Stimulated activated CD8-positive, alpha-beta memory T cell treated with anti-CD3 and anti-CD28 coated beads, Interleukin-15, amount 100 ng/mL, for 1 hour (primary cell): Measurements from ENCODE around the gene ADAMTSL2.

Experiments
- DNase-seq: peaks from one replicate; pipeline ENCODE4 v3.0.0-alpha.2; 2020; ENCODE audit warnings: low read depth

Gene ADAMTSL2

DNA sequence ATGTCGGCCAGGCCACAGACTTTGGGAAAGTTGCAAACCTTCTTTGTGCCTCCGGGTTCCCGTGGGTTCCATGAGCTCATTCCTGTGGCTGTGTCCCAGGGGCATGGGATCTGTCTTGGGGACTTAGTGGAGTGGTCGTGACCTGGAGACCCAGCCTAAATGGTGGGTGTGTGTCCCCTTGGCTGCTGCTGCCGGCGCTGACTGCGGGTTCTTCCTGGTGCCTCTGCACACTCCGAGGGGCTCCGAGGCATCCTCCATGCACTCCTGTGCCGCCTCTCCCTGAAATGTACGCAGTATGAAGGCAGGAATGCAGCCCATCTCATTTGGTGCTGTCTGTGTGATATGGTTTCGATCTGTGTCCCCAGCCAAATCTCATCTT is 34.6 kb upstream of the ADAMTSL2 start:
- DNase-seq, result no peak

DNA sequence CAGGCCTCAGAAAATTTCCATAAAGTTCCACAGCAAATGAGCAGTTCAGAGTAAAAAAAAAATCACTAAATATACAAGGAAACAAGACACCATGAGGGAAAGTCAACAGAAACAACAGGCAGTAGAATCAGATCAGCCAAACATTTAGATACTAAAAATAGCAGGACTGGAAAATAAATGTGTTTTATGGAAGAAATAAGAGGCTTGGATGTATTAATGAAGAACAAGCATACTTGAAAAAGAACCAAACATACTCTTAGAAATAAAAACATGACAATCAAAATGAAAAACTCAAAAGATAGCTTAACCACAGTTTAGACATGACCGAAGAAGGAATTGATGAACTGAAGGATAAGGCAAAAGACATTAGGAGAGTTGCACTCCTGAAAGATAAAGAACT is 32.4 kb upstream of the ADAMTSL2 start:
- no peak for DNase-seq

DNA sequence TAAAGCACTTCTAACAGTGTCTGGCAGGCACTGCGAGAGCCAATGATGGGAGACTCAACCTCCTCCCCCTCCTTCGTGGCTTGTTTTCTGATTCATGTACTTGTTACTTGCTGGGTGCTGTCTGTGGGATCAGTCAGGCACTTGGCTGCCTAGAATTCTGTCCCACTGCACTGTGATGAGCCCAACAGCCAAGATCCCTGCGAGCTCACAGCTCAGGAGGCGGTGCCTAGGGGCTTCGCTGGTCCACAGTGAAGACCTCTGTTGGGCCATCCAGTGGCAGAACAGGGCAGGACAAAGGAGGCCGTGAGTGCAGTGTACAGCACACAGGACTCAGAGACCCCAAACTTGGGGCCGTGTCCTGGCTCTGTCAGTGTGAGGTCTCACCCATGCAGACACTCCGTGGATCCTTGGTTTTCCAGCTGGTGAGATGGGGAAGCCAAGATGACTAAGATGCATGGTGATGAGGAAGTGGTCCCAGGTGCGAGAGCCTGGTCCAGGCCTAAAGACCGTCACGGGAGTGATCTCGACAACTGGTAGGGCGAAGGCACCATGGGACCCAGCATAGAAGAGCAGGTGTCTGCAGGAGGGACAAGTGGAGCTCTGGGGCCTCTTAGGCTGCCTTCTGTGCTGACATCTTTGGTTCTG is 29.2 kb upstream of the ADAMTSL2 start:
- no peak for DNase-seq

DNA sequence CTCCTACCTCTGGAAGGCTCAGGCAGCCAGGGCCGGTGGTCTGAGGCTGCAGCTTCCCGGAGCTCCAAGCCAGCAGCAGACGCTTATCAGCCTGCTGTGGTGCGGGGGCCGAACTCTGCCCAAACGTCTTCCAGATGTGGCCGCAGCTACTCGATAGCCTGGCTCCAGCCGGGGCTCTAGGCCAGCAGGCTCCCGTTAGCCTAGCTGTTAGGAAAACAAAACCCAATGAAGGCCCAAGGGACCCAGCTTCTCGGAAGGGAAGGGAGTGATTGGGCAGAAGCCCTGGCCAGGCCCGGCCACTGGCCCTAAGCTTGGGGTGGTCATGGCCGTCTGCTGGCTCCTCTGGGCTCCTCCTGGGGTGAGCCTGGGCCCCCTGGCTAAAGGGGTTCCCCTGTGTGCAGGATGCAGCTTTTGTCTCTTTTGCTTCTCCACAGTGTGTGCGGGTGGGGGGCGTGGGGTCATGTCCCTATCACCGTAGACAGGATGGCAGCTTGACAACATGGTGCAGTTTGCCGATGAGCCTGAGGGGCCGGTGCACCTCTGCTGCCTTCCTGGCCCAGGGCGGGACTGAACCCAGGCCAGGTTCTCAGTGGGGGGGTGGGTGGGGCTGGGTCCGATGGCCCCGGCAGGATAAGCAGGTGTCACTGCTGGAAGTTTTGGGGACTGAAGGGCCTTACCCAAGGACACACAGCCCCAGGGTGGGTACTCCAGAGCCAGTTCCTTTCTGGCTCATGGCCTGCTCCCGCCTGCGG is 28.4 kb upstream of the ADAMTSL2 start:
- DNase-seq, result no peak

DNA sequence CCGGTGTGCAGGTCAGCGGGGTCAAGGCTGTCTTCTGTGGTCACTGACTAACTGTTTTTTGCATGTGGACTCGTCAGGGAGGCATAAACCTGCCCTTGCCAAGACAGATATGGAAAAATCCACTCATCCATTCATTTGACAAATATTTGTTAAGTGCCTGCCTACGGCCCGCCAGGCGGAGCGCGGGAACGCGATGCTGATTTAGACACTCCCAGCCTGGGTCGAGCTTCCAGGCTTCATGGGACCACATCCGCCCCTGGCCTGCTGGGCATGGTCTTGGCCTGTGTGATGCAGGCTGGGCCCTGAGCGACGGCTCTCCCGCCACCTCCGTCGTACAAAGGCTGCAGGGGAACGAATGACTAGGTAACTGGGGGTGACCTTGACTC is 27.9 kb upstream of the ADAMTSL2 start:
- DNase-seq, result no peak

DNA sequence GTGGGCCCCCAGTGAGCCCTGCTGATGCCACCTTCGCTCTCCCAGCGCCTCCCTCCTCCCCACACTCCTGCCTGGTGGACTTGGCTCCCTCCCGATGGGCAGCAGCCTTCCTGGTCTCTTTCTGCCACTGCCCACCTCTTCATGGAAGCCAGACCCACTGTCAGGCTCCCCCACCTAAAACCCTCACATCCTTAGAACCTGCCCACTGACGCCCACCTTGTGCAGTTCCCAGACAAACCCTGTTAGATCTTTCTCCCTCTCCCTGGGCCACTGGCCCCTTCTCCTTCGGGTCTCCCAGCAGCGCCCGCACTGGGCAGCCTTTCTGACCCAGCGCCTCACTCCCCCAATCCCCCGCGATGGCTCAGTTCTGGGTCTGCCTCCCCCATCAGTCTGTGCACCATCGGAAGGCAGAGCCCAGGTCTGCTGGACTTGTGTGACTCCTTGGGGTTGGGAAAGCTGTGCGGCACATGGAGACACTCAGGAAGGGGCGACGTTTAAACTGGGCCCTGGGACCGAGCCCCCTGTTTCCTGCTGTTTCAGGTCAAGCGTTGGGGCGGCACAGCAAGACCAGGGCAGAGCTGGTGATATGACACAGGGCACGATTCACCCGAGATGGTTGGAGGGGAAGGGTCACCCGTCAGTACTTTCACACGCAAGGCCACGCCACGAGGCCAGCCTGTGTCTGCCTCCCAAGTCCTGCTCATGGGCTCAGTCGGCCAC is 27.1 kb upstream of the ADAMTSL2 start:
- DNase-seq, result no peak

DNA sequence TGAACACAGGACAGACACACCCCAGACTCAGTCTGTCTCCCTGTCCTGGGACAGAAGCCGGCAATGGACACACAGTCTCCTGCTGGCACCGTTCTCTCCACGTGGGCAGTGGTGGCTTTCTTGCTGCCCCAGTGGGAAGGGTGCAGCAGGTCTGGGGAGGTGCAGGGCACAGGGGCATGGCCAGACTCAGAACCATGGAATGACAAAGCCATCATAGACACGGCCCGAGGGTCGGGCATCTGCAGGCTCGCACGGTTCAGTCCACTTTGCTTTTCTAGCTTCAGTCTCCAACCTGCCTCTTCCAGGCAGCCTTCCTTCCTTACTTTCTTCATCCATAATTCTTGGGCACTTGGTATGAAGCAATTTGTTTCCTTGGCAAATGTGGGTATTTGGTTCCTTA is 26.5 kb upstream of the ADAMTSL2 start:
- DNase-seq, result no peak

DNA sequence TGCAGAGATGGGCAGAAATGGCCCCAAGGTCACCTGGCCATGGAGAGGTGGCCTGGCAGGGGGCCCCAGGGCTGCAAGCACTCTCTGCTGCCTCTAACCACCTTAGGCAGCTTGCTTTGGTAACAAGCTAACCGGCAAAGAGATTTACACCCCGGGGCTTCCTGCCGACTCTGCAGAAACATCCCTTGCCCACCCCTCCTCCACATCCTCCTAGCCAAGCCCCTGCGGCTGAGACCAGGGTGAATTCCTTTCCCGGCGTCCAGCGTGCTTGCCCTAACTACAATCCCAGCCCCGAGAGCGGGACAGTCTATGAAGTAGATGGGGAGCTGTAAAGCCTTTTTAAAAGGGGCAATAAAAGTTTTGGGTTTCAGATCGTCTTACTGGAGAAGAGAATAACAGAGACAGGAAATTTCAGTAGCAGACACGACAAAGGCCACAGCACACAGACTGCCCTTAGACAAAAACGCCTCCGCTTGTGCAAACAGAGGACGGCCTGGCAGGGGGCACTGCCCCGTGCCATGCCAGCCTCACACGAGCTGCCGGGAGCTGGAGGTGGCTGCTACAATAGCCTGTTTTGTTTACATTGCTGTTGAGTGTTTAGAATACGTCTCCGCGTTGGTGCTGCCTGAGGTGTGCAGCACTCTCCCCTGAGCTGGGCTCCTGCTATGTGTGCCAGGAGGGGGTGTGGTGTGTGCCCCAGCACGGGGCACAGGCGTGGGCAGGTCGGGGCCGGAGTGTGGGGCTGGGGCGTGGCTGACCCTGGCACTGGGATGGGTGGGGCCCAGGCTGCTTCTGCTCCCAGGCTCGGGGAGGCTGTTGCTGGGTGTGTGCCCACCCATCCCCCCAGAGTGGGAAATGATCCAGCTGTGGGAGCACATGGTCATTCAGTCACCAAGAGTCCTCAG is 25.1 kb upstream of the ADAMTSL2 start:
- DNase-seq, result no peak

DNA sequence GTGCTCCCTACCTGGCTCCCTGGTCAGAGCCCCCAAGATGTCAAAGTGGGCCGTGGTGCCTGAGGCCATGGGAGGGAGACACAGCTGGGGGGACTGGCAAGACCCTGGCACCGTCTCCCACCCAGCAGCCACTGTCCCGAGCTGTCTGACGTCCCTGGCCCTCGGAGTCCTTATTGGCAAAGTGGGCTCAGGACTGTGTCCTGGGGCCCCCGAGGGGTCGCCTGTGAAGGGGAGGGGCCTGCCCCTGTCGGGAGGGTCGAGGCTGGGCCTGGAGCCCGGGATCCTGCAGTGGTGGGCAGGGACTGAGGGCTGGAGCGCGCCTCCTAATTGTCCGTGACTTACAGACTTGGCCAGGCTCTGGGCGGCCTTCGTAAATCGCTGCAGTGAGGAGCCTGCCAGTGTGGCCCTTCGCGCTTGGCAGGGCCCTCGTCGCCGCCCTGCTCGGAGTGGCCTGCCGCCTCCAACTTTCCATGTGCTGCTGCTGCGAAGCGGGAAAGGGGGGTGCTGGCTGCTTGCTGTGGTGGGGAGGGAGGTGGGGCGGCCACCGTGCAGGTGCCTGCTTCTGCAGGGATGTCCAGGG is 23.5 kb upstream of the ADAMTSL2 start:
- DNase-seq, result no peak

DNA sequence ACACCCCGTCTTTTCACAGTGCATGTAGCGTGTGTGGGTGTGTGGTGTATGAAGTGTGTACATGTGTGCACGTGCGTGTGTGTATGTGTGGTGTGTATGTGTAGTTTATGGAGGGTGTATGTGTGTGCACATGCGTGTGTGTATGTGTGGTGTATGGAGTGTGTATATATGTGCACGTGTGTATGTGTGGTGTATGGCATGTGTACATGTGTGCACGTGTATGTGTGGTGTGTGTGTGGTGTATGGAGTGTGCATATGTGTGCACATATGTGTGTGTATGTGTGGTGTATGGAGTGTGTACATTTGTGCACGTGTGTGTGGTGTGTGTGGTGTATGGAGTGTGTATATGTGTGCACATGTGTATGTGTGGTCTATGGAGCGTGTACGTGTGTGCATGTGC is 22.9 kb upstream of the ADAMTSL2 start:
- no peak for DNase-seq

DNA sequence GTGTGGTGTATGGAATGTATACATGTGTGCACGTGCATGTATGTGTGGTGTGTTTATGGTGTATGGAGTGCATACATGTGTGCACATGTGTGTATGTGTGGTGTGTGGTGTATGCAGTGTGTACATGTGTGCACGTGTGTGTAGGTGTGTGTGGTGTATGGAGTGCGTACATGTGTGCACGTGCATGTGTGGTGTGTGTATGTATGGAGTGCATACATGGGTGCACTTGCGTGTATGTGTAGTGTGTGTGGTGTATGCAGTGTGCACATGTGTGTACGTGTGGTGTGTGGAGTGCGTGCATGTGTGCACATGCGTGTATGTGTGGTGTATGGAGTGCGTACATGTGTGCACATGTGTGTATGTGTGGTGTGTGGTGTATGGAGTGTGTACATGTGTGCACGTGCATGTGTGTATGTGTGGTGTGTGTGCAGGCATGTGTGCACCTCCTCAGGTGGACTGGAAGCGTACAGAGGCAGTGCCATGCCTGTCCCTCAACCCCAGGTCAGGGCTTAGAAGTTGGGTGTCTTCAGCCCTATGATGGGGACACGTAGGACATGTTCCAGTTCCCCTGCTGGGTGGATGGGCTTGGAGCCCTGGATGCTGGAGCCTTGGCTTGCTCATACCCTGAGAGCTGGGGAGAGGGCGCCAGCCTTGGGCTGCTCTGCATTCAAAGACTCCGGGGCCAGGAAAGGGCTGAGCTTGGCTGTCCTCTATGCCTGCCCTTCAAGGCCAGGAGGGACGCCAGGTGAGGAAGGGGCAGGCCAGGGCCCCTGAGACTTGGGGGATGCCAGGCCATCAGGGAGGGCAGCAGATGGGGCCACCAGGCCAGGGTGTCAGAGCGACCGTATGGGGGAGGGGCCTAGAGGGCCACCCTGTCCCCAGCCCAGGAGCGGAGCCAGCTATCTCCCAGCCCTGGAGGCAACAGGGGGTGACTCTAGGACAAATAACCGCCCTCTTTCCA is 22.0 kb upstream of the ADAMTSL2 start:
- no peak for DNase-seq

DNA sequence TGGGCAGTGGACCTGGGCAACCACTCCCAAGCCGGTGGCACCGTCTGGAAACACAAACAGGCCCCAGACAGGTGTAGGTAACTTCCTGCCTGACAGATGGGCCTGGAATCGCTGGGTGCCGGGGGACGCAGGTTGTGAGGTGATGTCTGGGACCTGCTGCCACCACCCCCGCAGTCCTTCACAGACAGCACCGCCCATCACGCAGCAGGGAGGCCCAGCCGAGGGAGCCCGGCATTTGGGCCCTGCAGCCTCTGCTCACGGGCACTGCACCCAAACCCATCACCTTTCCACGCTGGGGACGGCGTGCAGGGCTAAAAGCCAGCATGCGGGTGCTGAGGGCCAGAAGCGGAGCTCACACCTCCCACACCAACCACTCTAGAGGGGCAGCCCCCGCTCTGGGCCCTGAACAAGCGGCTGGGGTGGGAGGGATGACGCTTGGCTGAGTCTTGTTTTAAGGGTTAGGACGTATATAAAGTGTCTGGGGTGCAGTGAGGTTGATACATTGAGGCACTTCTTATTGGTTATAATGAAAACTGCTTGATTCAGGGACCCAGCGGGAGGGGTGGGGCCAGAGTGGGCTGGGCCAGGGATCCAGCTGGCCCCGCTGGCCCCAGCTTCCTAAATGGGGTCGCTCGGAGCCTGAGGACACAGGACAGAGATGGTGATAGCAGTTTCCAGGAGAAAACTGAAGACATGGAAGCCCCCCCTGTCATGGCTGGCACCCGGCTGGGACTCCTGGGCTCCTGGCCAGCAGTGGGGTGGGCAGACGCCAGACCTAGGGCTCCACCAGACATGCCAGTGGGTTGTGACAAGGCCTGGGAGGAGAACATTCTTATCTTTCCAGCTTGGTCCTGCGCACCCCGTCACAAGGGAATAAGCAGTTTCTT is 21.0 kb upstream of the ADAMTSL2 start:
- DNase-seq, result no peak

DNA sequence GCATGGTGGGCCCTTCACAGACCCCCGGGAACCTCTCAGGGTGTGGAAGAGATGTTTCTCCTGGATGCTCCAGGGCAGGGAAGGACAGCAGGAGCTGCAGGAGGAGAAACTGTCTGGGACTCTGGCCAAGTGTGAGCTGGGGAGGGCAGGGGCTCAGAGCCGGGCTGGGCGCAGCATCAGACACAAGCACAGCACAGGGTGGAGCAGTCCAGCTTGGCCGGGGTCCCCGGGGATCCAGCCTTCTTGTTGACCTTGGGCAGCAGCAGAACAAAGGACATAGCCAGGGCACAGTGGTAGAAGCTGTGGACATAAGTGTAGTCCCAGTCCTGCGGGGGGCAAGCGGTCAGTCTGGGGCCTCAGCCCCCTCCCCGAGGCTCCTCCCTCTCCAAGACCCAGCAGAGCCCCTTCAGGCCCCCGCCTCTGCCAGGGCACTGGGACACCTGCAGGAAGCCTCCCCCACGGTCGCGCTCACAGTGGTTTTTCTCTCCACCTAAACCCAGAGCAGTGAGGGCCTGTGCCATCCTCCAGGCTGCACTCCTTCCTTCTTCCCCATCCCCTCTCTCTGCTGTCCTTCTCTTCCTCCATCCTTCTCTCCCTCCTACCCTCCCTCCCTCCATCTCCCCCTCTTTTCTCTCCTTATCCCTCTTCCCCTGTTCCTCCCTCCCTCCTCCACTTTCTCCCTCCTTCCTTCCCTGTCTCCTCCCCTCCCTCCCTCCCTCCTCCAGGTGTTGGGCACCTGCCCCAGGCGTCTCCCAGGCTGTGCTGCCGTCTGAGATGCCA is 19.9 kb upstream of the ADAMTSL2 start:
- DNase-seq, result no peak

DNA sequence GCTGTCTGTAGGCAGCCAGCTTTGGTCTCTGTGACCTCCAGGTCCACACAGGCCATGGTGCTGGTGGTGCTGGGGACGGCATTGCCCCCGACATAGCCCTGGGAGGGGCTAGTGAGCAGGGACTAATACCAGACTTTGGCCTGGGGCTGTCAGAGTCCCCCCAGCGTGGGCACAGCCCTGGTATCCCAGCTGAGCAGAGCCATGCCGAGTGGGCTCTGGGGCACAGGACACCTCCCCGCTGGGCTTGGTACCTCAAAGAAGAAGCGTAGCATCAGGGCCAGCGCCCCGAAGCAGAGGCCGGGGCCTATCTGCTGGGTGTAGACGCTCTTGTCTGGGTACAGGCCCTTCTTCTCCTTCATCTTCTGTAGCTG is 19.3 kb upstream of the ADAMTSL2 start:
- DNase-seq, result no peak

DNA sequence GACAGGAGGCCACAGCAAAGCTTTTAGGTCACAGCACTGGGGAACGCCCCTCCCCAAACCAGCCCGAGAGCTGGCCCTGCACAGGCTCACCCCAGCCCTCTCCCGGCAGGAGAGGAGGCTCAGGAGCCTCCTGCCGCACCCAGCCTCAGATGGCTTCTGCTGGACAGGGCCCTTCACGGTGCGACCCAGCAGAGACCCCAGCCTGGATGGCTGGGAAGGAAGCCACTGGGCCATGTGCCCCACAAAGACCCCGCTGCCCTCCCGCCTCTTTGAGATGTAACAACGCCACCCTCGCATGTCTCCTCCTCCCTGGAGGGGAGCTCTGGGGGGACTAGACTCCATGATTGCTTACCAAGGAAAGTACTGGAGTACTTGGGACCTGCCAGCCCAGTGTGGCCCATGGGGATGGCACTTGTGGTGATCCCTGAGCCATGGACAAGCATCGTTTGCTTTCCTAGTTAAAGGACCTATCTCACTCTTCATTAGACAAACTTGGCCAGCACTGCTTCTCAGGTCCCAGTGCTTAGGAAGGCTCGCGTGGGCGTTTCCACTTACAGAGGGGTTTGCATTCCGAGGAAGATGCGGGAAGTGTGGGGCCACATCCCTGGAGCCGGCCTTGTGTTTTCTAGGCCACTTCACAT is 18.8 kb upstream of the ADAMTSL2 start:
- no peak for DNase-seq

DNA sequence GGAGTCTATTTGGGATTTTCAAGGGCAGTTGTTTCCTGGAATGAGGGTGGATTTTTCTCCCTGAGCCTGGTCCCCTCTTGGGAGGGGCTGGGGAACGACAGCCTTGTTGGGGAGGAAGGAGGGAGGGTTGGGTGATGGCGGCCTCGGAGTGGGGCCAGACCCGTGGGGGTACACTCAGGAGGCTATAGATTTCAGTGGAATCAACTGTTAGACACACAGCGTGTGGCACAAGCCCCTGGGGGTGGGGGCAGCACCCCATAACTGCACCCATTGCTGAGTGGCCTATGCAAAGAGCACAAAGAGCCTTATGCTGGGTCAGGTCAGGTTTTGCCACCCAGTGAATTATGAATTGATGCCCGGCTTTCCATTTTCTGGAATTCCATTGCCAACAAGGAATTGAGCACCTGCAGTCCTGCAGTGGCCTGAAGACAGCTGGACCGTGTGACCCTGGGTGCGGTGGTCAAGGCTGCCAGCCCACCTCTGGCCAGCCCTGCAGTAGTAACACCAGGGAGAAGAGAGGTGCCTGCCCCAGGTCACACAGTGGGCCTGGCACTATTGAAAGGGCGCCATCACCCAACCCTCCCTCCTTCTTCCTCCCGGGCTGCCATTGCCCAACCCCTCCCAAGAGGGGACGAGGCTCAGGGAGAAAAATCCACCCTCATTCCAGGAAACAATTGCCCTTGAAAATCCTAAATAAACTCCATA is 18.1 kb upstream of the ADAMTSL2 start:
- DNase-seq, result no peak

DNA sequence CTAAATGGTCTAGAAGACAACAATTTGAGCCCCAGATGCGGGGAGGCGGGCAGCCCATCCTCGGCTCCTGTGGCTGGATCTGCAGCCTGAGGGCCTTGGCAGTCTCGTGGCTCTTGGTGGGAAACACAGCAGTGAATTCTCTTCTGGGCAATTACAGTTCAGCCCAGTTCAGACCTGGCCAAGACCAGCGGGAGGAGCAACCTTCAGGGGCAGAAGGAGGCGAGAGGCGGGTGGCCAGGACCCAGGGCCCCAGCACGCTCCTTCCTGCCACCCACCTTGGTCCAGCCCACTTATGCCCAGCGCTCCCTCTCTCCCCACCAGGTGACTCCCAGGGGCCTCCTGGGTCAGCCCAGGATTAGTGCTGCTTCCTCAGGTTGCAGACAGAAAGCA is 17.5 kb upstream of the ADAMTSL2 start:
- DNase-seq, result no peak

DNA sequence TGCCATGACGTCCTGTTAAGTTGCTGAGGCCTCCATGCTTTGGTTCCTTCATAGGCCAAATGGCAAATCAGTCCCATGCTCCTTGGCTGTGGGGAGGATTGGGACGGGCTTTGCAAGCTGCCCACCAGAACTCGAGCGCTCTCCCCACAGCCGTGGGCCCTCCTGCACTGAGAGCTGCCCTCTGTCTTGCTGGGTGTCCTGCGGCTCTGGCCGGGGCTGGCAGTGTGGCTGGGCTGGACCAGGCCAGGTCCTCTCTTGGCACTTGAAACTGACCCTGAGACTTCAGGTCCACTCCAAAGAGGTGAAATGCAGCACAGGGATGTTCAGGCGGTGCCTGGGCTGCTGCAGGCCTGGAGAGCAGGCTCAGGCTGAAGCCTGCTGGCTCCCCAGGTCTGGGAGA is 16.8 kb upstream of the ADAMTSL2 start:
- no peak for DNase-seq
